ENCODE results near the gene A3GALT2.

The A3GALT2 gene

GRCh38 chr1:33302325-33302724 is 18.6 kb downstream of the A3GALT2 start:
- POLR2A ChIA-PET = no interaction called here
- CTCF ChIA-PET = interaction anchor here (1.2 kb wide), 1 partner anchor 153 kb away, joined by 5 read pairs; no protein-coding TSS in a partner anchor
- Histone ChIP-seq H3K36me3 (ENCODE audit: control insufficient read depth in 2 of 2, insufficient read depth in 1 of 2, low read length in 2 of 2) (peaks cover 0 to 18% of the 10 kb centered on the region in 2 experiments; a peak in 2 of 3 replicates), H3K4me1 (ENCODE audit: control insufficient read depth, insufficient read depth, low read length) (no peaks in the 10 kb centered on the region), H3K4me3 (ENCODE audit: low read depth, low read length) (no peak overlapping the region), H3K9me3 (ENCODE audit: control insufficient read depth, insufficient read depth, low read depth, low read length) (no peaks in the 10 kb centered on the region), H3K27ac (ENCODE audit: extremely low read depth, low read depth, low read length) (no peak overlapping the region)
- TF ChIP-seq ZXDB (tag by site-specific recombination; IDR thresholded peaks at IDR 0.05) = no peak
- TF ChIP-seq ZFP37 (tag by site-specific recombination; IDR thresholded peaks at IDR 0.05) = no peak
- TF ChIP-seq ZNF335 (tag by site-specific recombination; conservative IDR thresholded peaks at IDR 0.05) = no peak
- no peak for TF ChIP-seq ZNF18 (tag by site-specific recombination; IDR thresholded peaks at IDR 0.05)
- TF ChIP-seq ZNF580 (tag by site-specific recombination; IDR thresholded peaks at IDR 0.05) = no peak
- TF ChIP-seq ZNF341 (tag by site-specific recombination; IDR thresholded peaks at IDR 0.05; ENCODE audit: low read depth) = no peak
- no peak for TF ChIP-seq YY1 (tag by site-specific recombination; IDR thresholded peaks at IDR 0.05)
- TF ChIP-seq ZNF777 (tag by site-specific recombination; IDR thresholded peaks at IDR 0.05; ENCODE audit: borderline replicate concordance) = no peak
- no peak for TF ChIP-seq ZFHX2 (tag by site-specific recombination; conservative IDR thresholded peaks at IDR 0.05)

- Histone ChIP-seq H3K27ac (ENCODE audit: extremely low read depth, low read depth, low read length) (no peak overlapping the region), H3K9me3 (ENCODE audit: control insufficient read depth, insufficient read depth, low read depth, low read length) (no peaks in the 10 kb centered on the region), H3K4me1 (ENCODE audit: control insufficient read depth, insufficient read depth, low read length) (no peaks in the 10 kb centered on the region), H3K4me3 (ENCODE audit: low read depth, low read length) (no peak overlapping the region), H3K36me3 (ENCODE audit: control insufficient read depth in 2 of 2, insufficient read depth in 1 of 2, low read length in 2 of 2) (peaks cover 0 to 26% of the 10 kb centered on the region in 2 experiments; a peak in 2 of 3 replicates)
- ChIA-PET POLR2A (no interaction called here), CTCF (interaction anchor here (0.6 kb wide), 4 partner anchors 63 to 1293 kb away, joined by 3 to 4 read pairs (median 3); no protein-coding TSS in a partner anchor)
- no peak for TF ChIP-seq ZSCAN23 (tag by site-specific recombination; IDR thresholded peaks at IDR 0.05)
- TF ChIP-seq ZIC2 (tag by site-specific recombination; IDR thresholded peaks at IDR 0.05) = no peak
- no peak for TF ChIP-seq HOXA7 (CRISPR knock-in tag; IDR thresholded peaks at IDR 0.05; ENCODE audit: borderline replicate concordance)
- TF ChIP-seq ZNF530 (tag by site-specific recombination; IDR thresholded peaks at IDR 0.05; ENCODE audit: low read depth) = no peak
- no peak for TF ChIP-seq ZNF830 (tag by site-specific recombination; IDR thresholded peaks at IDR 0.05; ENCODE audit: low read depth)
These were observed 19.5 kb downstream of the A3GALT2 start for GRCh38 chr1:33301273-33301984.

GRCh38 chr1:33300673-33301072 is 20.2 kb downstream of the A3GALT2 start:
- no peaks in the 10 kb centered on the region for H3K4me1 ChIP-seq (ENCODE audit: control insufficient read depth, insufficient read depth, low read length)
- H3K4me3 ChIP-seq (ENCODE audit: low read depth, low read length) = no peak overlapping the region
- POLR2A ChIA-PET = no interaction called here
- H3K27ac ChIP-seq (ENCODE audit: extremely low read depth, low read depth, low read length) = no peak overlapping the region
- CTCF ChIA-PET = interaction anchor here (0.6 to 0.7 kb wide), 3 partner anchors 63 to 403 kb away, joined by 3 to 5 read pairs (median 3); no protein-coding TSS in a partner anchor
- no peaks in the 10 kb centered on the region for H3K9me3 ChIP-seq (ENCODE audit: control insufficient read depth, insufficient read depth, low read depth, low read length)
- H3K36me3 ChIP-seq (ENCODE audit: control insufficient read depth in 2 of 2, insufficient read depth in 1 of 2, low read length in 2 of 2) = peaks cover 0 to 34% of the 10 kb centered on the region in 2 experiments; a peak in 2 of 3 replicates
- TF ChIP-seq INSM2 (tag by site-specific recombination; IDR thresholded peaks at IDR 0.05) (no peak), ZNF654 (tag by site-specific recombination; IDR thresholded peaks at IDR 0.05; ENCODE audit: low read depth) (no peak), ZNF677 (tag by site-specific recombination; IDR thresholded peaks at IDR 0.05) (no peak), ZNF16 (tag by site-specific recombination; IDR thresholded peaks at IDR 0.05; ENCODE audit: low read depth) (no peak), KLF7 (tag by site-specific recombination; IDR thresholded peaks at IDR 0.05; ENCODE audit: borderline replicate concordance) (no peak), PRDM1 (tag by site-specific recombination; IDR thresholded peaks at IDR 0.05) (peak; percentile 34; the same call in 1 of the 2 replicates), PRDM10 (tag by site-specific recombination; IDR thresholded peaks at IDR 0.05) (peak; percentile 59), GLIS2 (tag by site-specific recombination; IDR thresholded peaks at IDR 0.05) (no peak), ZSCAN18 (tag by site-specific recombination; IDR thresholded peaks at IDR 0.05) (no peak)
